ENCODE measurements around the gene TP53I13.
A peak's percentile ranks its signal among the peaks of the same experiment; 100 is the strongest.

TP53I13 gene

DNA sequence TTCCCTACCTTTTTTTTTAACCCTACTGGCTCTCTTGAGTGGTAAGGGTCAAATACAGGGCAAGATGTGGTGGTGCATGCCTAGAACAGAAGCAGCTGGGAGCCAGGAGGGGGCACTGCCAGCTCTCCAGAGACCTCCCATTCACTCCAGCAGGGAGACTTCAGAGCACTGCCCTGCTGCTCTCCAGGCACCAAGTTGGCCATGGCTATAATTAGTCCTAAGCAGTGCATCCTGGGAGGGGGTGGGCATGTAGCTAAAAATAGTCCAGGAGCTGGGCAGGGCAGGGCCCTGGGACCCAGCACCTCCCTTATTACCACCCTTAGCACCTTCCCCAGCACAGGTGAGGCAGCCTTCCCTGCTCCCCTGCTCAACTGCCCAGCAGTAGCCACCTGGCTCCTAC lies 50.8 kb downstream of the TP53I13 start:
- in situ Hi-C loops (cut with HindIII; ENCODE audit: low pct_unique_long_range_greater_than_20kb, low sequenced_read_pairs): no loop called here
- no peak for TF ChIP-seq JUND (IDR thresholded peaks at IDR 0.05; ENCODE audit: low read depth)
- peak in 1 of 2 experiments; percentile 43 for DNase-seq (ENCODE audit: low read depth in 1 of 2, low spot score in 1 of 2)

DNA sequence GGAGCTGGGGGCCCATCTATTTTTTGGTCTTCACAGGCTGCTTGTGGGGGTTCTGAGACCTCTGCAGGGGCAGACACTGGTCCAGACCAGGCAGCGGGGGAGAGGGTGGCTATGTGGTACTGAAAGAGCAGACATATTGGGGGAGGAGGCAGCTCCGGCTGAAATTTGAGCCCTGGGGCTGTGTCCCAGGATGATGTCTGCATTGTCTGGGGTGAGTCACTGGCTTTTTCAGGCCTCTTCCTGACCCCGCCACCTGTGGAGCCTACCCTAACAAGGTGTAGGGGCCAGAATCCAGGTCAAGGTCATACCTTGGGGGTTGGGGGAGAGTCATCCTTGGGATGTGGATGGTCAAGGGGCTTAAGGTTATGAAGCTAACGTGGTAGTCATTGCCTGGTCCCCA lies 51.8 kb downstream of the TP53I13 start:
- DNase-seq (ENCODE audit: low read depth in 1 of 2, low spot score in 1 of 2): no peak
- no peak for TF ChIP-seq JUND (IDR thresholded peaks at IDR 0.05; ENCODE audit: low read depth)
- in situ Hi-C loops (cut with HindIII; ENCODE audit: low pct_unique_long_range_greater_than_20kb, low sequenced_read_pairs): no loop called here

DNA sequence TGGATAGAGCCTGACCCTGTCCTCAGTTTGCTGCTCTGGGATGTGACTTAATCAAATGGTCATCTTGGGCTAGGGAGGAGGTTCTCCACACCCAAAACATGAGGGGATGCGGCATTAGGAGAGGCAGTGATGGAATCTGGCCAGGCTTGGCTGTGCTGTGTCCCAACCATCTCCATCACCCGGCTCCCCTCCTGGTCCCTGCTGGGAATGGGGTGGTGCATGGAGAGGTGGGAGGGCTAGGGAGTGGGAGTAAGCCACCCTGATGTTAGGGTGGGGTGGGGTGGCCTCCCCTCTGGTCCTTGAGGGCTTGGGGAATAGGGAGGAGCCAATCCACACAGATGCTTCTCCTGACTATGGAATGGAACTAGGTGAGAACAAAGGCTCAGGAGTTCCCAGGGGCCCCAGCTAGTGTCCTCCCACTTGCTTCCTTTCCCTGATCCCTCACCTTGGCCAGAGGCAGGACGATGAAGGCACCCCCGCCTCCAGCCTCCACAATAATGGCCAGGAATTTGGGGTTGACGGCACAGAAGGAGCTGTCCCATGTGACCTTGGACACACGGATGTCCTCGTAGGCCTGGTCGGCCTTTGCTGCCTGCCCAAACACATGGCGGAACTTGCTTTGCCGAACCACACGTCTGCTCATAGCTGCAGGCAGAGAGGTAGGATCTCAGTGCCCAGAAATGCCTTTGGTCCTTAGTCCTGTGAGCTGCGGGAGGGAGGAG lies 52.4 kb downstream of the TP53I13 start:
- DNase-seq (ENCODE audit: low read depth in 1 of 2, low spot score in 1 of 2): no peak
- no peak for TF ChIP-seq JUND (IDR thresholded peaks at IDR 0.05; ENCODE audit: low read depth)
- in situ Hi-C loops (cut with HindIII; ENCODE audit: low pct_unique_long_range_greater_than_20kb, low sequenced_read_pairs): no loop called here

DNA sequence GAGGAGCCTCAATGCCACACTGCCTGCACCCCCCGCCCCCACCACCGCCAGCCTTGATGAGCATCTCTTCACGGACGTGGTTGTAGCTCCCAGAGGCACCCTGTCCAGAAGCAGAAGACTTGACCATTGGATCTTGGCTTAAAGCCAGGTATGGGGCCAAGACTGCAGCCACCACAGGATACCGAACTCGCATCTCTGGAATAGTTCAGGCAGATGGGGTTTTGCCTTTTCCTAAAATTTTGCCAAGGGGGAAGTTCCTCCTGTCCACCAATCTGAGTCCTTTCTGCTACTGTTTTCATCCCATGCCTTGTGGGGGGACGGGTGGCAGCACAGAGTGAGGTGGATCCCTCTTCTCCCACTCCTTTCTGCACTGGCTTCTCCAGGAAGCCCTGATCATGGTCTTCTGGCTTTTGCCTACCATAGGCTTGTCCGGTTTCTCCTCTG lies 53.3 kb downstream of the TP53I13 start:
- in situ Hi-C loops (cut with HindIII; ENCODE audit: low pct_unique_long_range_greater_than_20kb, low sequenced_read_pairs): no loop called here
- DNase-seq (ENCODE audit: low read depth in 1 of 2, low spot score in 1 of 2): no peak
- no peak for TF ChIP-seq JUND (IDR thresholded peaks at IDR 0.05; ENCODE audit: low read depth)

All from T47D (cell line).